CD4-positive, alpha-beta T cell treated with Interleukin-12 subunit alpha and Interleukin-12 subunit beta, for 1 hour (primary cell): ENCODE measurements around the gene SSPN.

Experiments
- DNase-seq: peaks from one replicate; pipeline ENCODE4 v3.0.0-alpha.2; 2020

Gene SSPN

GRCh38 chr12:26268841-26269561, 73.6 kb downstream of the SSPN start:
- DNase-seq = no peak

GRCh38 chr12:26269562-26270284, 74.3 kb downstream of the SSPN start:
- no peak for DNase-seq

DNA sequence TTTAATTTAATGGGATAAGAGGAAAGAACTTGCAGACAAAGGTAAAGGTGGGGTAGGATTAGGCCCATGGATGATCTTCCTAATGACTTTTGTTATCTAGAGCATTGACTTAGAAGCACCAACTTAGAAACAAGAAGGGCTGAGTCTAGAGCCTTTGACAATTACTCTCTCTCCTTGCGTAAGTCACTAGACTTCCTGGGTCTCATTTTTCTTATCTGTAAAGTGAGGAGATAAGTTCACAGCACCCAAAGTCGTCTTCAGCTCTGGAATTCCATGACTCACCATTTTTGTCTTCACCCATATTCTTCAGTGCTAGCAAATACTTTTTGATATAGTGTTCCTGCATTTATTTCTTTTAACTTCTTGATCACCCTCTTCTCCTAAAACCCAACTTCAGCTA, 75.7 kb downstream of the SSPN start:
- no peak for DNase-seq

DNA sequence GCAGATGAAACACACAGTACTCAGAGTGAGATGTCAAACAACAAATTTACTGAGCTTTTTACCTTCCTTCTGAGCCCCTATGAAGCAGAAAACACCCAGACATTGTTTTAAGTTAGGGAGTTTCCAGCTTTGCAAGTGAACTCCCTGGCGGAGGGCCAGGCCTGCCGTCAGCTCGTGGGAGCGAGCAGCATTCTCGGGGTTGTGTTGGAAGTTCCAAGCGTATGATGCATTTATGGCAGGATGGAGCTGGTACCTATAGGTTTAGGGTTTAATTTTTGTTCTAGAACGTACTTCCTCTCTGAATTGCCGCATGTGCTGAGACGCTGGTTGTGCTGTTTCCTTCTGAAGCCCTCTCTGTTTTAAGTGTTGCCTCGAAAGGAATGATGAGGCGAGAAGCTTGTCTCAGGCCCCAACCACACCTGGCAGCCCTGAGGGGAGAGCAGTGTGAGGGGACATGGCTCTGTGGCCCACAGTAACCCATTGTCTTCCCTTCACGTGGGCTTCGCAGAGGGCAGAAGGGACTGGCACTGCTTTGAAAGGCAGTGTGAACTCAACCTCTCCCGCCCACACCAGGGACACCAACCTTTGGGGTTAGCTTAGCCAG, 76.6 kb downstream of the SSPN start:
- DNase-seq = no peak

GRCh38 chr12:26272851-26273250, 77.5 kb downstream of the SSPN start:
- DNase-seq = no peak

- no peak for DNase-seq
Measured at GRCh38 chr12:26273811-26274210, 78.4 kb downstream of the SSPN start.

- DNase-seq = peak; percentile 29
Measured at GRCh38 chr12:26274441-26275312, 79.3 kb downstream of the SSPN start.

DNA sequence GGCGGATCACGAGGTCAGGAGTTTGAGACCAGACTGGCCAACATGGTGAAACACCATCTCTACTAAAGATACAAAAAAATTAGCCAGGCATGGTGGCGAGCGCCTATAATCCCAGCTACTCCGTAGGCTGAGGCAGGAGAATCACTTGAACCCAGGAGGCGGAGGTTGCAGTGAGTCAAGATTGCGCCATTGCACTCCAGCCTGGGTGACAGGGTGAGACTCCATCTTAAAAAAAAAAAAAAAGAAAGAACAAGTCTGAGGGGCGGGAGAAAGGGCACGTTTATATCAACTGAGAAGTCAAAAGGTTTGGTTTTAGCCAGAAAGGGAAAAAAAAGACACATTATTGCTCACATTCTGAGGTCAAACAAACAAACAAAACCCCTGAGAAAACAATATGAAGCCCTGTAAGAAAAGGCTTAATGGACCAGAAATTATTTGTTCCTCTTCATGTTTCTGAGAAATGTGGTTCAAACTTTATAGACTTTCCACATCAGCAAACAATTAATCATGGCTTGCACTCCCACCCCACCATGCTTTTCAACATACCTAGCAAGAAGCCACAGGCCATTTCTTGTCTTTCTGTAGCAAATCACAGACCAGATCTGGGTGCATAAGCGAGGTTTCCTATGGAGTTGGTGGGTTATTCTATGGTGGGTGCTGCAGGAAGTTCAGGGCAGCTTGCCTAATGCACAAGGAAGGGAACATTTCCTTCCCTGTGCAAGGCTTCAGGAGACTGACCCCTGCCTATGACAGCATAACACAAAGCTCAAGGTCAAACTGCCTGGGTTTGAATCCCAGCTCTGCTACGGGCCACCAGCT, 80.1 kb downstream of the SSPN start:
- DNase-seq = no peak

GRCh38 chr12:26276709-26277108, 81.3 kb downstream of the SSPN start:
- no peak for DNase-seq

DNA sequence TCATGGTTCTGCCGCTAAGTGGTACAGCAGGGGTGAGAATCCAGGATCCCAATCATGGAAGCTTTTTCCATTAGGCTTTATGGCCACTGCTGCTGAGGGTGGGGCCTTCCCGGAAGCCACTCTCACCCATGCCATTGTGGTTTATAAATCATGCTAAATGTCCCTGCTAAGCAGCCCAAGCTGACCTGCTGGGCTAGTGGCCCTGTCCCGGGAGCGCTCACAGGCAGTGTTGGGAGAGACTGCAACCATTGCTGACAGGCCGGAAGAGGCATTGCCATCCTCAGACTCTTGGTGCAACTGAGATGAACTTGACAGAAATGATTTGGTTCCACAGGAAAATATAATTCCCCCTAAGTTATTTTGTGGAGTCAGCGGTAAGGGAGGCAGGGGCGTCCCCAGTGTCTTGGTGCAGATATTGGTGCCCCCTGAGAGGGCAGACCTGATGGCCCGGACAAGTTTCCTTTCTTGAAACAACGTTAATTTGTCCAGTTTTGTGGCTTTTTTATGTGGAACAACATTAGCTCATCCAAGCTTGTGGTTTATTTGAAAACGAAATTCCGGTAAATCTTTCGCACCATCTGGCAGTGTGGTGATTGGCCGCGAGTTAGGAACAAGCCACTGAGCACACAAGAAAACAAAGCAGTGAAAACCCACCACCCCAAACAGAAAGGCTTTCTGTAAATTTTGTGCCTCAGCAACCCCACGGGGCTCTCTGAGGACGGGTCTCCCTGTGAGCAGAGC, 82.3 kb downstream of the SSPN start:
- no peak for DNase-seq

DNA sequence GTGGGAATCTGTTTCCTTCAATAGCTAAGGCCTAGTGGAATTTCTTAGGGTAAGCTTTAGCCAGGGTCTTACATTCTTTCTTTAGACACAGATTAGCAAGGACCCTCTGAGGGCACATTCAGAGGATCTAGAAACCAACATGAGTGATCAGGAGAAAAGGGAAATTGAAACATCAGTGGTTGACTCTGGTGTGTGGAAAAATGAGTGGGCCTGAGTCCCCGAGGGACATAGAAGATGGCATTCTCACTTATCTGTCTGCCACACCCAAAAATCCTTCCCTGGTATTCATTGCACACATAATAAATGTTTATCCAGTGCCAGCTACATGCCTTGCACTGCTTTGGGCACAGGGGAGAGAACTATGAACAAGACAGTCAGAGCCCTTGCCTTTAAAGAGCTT, 82.9 kb downstream of the SSPN start:
- DNase-seq = no peak

DNA sequence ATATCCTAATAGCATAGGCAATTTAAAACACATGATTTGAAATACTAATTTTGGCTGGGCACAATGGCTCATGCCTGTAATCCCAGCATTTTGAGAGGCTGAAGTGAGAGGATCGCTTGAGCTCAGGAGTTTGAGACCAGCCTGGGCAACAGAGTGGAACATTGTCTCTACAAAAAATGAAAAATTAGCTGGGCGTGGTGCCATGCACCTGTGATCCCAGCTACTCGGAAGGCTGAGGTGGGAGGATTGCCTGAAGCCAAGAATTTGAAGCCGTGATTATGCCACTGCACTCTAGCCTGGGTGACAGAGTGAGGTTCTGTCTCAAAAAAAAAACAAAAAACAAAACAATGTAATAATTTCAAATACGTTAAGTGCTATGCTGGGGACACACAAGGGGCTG, 83.3 kb downstream of the SSPN start:
- no peak for DNase-seq

DNA sequence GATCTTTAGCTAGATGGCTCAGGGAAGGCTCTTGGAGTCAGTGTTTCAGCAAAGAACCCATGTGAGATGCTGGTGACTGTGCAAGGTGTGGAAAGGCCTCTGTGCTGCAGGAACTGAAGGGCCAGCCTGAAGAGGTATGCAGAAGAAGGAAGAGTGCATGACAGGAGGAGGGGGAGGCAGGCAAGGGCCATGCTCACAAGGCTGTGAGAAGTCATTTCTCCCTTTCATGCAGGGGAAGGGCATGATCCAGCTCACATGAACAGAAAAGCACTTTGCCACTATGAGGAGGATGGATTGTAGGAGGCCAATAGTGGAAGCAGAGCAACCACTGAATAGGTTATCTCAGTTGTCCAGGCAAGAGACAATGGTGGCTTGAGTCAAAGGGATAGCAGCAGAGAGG, 83.7 kb downstream of the SSPN start:
- DNase-seq = no peak

DNA sequence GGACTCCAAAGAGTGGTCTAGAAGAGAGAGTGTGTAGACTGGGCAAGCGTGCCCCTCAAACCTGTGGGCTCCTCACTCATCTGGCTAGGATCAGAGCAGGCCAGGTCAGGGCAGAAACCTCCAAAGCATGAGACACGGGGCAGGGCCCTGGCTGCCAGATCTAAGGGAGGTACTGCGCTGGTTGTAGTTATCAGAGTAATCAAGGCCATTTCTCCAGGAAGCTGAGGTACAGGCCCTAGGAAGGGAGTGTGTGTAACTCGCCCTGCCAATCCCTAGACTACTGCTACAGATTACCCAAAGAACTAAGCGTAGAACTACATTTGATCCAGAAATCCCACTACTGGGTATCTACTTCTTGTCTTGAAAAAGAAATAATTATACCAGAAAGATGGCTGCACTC, 84.5 kb downstream of the SSPN start:
- DNase-seq = no peak

DNA sequence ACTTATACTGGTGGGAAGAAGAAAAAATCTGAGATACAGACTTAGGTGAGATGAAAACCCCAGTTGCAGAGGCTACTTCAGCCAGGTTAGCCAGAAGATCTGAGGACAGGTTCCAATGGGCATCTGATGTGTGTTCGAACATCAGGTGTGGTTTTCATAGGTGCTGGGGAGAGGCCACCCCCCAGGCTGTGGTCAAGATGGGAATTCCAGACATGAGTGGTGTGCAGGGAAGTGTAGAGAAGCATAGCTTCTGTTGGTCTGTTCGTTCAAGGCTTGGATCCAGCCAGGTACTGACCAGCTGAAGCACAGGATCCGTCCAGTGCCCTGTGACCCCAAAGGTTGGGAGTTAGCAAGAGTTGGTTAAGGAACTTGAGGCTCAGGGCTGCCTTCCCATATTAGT, 85.5 kb downstream of the SSPN start:
- DNase-seq = no peak

DNA sequence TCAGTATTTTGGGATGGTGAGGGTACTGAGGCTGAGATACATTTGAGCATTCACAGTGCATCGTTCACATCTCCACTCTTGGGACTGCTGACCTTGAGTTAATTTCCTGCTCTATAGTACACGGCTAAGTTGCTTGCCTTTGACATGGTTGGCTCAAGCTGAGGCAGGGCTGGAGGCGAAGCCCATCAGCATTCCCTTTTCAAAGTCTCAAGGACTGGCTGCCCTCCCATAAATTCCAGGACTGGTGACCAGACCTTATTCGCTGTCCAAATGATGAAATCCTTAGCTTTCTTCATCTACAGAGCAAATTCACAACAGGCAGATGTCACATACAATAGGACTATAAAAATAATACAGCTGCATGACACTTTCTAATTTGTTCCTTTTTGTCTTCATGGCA, 85.9 kb downstream of the SSPN start:
- no peak for DNase-seq

DNA sequence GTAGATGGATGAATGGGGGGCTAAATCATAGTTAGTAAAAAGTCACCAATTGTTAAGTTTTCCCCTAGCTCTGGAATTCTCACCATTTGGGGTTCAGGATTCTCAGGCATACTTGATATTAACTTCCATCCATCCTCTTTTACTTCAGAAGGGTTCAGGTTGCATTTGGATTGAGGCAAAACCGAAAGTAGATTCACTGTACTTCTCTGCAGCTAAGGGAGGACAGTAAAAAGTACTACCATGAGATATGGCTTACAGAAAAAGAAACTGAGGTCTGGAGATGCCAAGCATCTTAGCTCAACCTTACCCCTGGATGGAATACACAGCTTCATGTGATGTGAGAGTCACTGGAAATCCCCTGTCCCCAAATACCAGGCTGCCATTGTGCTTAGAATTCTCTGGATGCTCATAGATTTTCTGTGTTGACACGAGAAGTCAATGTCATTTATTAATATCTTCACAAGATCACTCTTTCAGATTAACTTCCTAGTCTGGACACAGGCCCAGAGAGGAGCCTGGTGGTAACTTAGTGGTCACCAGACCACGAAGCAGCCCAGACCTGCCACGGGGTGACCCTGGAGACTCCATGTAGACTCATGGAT, 87.1 kb downstream of the SSPN start:
- no peak for DNase-seq

DNA sequence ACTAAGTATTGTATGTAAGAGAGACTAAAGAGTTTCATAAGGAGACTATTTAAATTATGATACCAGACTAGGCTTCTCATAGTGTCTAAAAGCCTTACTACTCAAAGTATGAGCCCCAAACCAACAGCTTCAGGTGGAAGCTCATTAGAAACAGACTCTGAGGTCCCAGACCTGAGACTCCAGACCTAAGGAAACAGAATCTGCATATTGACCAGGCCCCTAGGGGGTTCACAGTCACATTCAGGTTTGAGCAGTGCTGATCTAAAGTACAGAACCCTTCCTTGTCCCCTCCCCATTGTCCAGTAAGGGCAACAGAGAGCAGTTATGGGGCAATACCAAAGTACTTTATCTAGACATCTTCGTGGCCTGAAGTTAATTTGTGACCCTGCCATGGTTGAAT, 87.7 kb downstream of the SSPN start:
- DNase-seq = no peak

GRCh38 chr12:26283617-26284016, 88.2 kb downstream of the SSPN start:
- DNase-seq = no peak

- DNase-seq = no peak
Measured at GRCh38 chr12:26285401-26285800, 90.0 kb downstream of the SSPN start.

- no peak for DNase-seq
Measured at GRCh38 chr12:26286186-26286585, 90.8 kb downstream of the SSPN start.
